ENCODE data around the gene PBX4.

The PBX4 gene

DNA sequence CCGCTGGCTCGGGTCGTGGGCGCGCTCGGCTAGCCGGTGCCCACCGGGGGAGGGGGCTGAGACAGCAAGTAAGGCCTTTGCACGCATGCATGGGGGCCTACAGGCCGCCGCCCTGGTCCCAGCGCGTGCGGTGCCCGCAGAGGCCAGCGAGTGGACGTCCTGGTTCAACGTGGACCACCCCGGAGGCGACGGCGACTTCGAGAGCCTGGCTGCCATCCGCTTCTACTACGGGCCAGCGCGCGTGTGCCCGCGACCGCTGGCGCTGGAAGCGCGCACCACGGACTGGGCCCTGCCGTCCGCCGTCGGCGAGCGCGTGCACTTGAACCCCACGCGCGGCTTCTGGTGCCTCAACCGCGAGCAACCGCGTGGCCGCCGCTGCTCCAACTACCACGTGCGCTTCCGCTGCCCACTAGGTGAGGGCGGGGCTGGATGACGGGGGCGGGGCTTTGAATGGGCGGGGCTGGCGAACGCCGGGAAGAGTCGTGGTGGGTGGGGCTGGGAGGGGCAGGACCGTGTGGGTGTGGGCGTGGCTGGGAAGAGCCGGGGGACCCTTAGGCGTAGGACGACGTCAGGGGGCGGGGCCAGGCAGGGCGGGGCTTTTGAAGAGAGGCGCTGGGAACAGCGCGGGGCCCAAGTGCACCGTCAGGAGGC lies 78.3 kb downstream of the PBX4 start:
- peak; percentile 29 to 35 for DNase-seq (ENCODE audit: low read depth in 2 of 2)

DNA sequence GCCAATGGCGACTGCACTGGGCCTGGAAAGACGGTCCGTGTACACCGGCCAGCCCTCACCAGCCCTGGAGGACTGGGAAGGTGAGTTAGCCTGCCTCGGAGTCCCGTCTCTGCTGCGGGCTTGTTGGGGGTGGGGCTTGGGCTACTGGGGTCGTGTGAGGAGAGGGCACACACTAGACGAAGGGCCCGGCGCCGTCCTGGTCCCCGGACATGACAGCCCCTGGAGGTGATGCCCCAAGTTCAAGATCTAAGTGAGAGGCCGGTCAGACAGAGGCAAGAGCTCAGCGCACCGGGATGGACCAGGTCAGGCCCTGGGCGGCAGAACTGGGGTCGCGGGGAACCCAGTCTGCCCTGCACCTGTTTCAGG lies 78.8 kb downstream of the PBX4 start:
- DNase-seq (ENCODE audit: low read depth in 2 of 2), result no peak

DNA sequence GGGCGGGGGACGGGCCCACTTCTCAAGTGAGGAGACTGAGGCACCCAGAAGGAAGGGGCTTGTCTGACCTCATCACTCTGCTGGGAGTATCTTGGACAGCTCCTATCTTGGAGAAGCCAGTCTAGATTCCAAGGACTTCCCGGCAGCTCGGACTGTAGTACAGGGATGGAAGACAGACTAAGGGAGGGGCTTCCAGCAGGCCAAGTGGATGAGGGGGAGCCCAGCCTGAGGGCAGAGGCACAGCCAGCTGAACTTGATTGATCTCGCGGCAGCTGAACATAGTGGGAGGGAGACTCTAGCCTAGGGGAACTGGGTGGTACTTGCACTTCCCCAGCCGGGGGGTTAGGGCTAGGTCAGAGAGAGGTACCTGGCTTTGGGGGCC lies 79.7 kb downstream of the PBX4 start:
- DNase-seq (ENCODE audit: low read depth in 2 of 2), result no peak

DNA sequence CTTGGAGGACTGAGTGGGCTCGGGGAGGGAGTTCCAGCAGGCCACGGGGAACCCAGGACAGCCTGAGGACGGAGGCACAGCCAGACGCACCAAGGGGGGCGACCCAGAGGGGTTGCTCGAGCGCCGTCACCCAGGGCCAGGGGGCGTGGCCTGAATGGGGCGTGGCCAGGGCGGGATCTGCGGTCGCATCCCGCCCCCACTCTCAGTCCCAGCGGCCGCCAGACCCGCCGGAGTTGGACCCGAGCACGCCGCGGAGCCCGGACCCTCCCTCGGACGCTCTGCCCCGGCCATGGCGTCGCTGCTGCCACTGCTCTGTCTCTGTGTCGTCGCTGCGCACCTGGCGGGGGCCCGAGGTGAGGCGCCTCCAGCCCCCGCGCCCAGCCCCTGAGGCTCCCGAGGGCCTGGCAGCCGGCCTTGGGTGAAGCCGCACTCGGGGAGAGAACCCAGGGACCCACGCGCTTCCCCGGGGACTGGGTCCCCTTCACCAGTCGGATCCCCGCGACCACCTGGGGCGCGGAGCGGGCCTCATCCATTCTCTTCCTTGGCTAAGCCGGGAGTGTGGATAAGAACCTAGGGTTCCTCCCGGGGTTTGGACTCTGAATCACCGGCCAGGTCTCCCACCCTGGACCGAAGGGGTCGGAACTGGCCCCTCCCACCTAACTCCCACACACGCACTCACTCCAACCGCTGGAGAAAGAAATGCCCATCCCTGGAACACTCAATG lies 80.3 kb downstream of the PBX4 start, which contains the start of gene CILP2:
CILP2 (plus strand) TSS at position 205 of the 724 bp plus-strand sequence; CDS start at position 290, 85 bp downstream.
- DNase-seq (ENCODE audit: low read depth in 2 of 2), result no peak

DNA sequence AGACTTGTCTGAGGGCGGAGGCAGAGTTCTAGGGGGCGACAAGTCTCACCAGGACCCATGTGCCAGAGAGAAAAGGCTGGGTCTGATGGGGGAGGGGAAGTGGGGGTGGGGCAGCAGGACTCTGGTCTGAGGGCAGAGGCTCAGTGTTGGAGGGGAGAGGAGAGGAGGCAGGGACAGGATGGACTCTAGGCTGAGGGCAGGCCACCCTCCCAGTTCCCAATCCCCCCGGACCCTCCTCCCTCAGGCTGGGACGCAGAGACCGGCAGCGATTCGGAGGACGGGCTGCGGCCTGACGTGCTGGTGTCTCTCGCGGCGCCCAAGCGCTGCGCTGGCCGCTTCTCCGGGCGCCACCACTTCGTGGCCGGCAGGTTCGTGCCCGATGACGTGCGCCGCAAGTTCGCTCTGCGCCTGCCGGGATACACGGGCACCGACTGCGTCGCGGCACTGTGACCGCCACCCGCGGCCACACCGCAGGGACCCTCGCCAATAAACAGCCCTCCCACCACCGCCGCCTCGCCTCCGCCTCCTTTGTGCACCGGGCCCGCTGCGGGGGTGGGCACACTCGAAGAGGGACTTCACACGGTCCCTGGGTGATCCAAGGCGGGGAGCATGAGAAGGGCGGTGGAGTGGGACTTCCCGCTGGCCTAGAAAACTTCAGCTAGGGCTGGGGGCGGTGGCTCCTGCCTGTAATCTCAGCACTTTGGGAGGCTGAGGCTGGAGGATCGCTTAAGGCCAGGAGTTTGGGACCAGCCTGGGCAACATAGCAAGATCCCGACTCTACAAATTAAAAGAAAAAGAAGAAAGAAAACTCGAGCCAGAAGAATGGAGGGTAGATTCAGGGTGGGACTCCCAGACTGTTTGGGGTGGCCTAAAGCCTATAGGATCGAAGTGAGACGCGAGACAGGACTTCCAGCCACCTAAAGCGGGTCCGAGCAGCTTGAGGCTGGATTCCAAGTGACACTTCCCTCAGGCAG lies 81.1 kb downstream of the PBX4 start:
- no peak for DNase-seq (ENCODE audit: low read depth in 2 of 2)

DNA sequence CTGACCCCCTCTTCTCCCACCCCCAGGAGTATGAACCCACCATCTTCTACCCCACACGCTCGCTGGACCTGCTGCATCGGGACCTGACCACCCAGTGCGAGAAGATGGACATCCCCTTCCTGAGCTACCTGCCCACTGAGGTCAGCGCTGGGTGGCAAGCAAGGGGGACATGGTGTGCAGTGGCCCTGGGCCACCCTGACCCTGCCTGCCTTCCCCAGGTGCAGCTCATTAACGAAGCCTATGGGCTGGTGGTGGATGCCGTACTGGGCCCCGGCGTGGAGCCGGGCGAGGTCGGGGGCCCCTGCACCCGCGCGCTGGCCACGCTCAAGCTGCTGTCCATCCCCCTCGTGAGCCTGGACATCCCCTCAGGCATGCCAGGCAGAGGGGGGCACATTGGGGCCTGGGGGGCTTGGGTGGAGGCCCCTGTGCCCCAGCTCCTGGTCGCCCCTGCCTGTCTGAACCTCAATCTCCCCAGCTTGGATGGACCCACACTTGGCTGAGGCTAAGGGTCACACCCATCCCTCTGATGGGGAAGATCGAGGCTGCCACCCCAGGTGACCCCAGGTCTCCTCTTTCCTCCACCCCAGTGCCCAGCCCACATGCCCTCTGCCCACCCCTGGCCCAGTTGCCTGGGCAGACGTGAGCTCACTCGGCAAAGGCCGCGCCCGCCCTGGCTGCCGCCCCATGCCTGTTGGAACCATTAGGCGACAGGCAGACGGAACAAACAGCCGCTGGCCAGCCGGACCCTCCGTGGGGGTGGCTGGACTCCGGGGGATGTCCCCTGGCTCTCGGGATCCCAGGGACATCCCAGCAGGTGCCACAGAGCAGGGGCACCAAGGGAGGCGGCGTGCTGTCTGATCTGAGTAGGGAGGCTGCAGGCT lies 82.9 kb downstream of the PBX4 start:
- DNase-seq (ENCODE audit: low read depth in 2 of 2), result no peak

DNA sequence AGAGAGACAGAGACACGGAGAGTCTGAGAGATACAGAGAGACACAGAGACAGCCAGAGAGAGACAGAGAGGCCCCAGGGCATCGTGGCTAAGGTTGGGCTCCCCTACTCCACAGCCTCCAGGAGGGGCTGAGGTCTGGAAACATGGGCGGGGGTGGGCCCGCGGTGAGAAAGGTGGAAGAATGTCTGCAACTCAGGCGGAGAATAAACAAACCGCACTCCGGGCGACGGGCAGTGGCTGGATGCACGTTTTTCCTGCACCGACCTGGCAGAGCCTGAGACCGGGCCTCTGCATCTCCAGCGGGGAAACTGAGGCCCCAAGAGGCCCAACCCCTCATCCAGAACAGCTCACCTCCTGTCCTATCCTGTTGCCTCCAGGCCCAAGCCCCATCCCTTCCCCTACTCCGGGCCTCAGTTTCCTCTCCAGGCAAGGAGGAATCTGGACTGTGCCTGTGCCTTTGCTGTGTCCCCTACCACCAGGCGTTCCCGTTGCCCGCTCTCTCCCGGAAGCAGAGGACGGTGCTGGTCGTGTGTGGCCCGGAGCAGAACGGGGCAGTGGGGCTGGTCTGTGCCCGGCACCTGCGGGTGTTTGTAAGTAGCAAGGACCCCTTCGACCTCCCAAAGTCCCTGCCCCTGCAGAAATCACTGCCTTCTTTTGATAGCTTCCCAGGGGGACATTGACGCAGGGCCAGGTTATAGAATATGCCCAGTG lies 83.8 kb downstream of the PBX4 start:
- no peak for DNase-seq (ENCODE audit: low read depth in 2 of 2)

DNA sequence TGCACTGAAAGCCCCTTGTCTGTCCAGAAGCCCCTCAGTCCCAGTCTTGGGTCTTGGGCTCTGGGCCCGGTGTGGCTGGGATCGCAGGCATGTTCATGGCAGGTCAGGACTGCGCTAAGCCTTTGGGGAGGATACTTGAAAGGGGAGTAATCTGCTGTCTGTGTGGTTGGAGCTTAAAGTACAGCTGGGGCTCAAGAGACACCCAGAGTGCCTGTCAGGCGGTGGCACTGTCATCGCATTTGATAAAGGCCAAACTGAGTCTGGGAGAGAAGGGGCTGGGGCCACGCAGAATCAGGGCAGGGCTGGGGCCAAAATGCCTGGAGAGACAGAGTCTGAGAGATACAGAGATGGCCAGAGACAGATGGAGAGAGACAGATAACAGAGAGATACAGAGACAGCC lies 84.6 kb downstream of the PBX4 start:
- DNase-seq (ENCODE audit: low read depth in 2 of 2), result no peak

DNA sequence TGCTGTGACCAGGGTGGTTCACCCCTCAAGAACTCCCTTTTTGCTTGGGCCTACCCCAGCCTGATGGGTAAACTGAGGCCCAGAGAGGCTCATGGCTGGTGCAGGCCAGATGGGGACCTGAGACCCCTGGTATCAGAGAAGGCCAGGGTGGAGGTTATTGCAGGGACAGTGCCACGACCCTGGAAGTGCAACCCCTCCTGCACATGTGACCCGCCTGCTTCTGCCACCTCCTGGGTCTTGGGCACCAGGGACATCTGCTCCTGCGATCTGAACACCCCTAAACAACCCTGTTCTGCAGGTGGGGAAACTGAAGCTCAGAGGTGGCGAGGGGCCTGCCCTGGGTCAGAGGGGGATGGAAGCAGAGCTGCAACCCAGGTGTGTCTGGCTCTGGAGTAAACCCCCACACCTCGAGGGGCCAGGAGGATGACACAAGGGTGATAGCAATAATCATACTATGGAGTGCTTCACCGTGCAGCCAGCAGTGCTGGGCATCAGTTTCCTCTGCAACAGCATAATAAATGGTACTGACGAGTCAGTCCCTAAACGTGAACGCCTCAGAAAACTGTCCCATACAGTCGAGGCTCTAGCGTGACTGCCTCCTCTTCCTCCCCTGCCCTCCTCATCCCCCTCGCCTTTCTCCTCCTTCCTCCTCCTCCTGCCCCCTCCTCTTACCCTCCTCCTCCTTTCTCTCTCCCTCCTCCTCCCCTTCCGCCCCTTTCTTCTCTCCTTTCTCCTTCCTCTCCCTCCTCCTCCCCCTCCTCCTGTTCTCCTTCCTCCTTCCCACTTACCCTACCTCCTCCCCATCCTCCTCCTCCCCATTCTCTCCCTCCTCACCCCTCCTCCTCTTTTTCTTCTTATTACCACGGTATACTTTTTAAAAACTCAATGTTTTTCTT lies 85.4 kb downstream of the PBX4 start:
- DNase-seq (ENCODE audit: low read depth in 2 of 2), result no peak

DNA sequence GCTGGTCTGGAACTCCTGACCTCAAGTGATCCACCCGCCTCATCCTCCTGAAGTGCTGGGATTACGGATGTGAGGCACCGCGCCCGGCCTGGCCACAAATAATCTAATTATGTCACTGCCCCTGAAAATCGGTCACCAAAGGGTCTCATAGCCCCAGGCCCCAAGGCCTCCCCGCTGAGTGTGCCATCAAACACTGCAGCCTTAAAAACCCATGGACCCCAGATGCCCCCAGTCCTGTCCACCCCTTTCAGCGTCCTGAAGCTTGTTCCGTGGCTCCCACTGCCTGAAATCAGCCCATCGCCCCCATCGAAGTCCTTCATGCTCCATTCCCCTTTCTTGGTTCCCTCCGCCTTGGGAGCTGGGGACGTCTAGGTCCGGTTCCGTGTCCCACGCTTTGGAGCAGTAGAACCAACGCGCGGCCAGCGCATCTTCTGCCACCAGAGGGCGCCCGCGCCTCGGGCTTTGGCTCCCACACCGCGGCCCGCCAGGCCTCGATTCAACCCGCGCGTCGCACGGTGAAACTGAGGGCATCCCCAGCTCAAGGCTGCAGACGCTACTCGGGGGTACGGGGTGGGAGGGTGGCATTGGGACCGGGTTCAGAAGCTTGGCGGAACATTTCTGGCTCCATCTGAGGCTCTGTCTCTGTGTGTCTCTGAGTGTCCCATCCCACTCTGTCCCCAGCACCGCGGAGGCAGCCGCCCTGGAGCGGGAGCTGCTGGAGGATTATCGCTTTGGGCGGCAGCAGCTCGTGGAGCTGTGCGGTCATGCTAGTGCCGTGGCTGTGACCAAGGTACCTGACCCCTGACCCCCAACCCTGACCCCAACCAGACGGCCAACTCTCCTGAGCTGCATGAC lies 86.3 kb downstream of the PBX4 start:
- peak; percentile 27 to 34 for DNase-seq (ENCODE audit: low read depth in 2 of 2)

DNA sequence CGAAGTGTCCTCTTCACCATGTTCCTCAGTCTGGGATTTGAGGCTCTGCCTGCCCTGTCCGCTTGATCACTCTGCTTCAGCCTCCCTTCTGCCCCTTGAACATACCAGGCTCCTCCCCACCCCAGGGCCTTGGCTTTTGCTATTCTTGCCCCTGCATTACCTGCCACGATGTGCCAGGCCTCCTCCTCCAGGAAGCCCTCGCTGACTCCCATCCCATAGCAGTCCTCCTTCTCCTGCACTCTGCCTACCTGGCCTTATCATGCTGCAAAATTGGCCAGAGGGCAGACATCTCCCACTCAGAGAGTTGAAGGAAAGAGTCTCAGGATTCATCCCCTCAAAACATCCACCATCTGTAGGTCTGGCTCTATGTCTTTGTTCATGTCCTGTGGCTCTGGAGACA lies 87.6 kb downstream of the PBX4 start:
- DNase-seq (ENCODE audit: low read depth in 2 of 2), result no peak

DNA sequence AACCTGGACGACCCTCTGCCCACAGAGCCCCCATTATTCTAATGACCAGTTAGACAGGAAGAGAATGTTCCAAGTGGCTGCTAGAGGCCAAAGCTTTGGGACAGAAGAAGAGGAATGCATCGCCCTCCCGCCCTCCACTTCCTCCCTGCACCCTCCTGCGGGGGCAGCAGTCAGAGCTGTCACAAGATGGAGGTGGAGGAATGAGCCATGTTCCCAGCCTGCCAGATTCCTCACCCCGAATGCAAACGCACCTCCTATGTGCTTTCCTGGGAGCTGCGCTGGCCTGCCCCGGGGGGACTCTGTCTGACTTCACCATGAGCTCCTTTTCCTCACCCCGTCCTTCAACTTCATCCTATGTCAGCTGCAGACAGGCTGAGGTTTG lies 88.1 kb downstream of the PBX4 start:
- DNase-seq (ENCODE audit: low read depth in 2 of 2), result no peak

DNA sequence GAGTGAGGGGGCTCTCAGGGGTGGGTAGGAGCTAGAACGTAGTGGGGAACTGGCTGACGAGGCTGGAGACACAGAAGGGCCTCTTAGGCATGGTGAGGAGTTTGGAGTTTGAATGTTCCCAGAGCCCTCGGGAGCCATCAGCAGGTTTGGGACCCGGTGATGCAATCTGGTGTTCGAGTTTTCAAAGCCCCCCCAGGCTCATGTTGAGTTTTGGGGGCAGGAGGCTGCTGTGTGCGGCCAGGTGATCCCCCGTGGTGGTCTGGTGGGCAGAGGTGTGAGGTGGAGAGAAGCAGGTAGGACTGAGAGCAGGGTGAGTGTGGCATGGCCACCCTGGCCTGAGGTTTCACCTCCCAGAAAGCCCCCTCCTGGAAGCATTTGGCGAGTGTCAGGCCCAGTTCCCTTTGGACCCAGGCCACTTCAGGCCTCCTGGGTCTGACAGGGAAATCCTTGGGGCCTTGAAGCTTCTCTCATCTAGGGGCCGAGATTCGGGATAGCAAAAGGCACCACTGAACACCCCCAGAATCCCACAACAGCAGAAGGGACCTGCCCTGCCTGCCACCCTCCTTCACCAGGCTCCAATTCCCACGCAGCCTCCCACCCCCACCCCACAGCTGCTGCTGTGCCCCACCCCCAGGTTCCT lies 88.6 kb downstream of the PBX4 start:
- no peak for DNase-seq (ENCODE audit: low read depth in 2 of 2)

DNA sequence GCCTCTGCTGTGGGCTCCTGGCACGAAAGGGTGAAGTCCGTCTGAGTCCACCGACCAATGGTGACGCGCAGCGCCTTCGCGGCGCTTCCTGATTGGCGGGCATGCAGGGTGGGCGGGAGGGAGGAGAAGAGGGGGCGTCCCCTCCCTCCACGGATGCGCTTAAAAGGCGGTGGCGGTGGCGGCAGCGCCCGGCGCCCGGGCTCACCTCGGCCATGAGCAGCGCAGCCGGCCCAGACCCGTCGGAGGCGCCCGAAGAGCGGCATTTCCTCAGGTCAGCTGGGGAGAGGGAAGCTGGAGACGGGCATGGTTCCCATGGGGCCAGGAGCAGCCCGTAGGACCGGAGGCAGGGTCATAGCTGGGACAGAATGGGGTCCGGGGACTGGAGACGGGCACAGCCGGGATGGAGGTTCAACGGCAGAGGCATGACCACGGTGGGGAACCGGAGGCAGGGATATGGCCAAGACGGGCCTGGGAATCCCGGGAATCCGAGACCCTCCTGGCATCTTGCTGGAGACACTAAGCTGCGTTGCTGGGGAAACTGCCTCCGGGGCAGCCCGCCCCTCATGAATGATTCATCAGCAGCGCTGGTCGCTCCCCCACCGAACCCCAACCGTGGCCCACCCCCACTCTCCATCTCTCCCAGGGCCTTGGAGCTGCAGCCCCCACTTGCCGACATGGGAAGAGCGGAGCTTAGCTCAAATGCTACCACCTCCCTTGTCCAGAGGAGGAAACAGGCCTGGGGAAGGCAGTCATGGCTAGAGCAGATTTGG lies 89.6 kb downstream of the PBX4 start, which contains the start of gene YJEFN3:
YJEFN3 (plus strand) TSS at position 191 of the 770 bp plus-strand sequence; CDS start at position 213, 22 bp downstream.
- DNase-seq (ENCODE audit: low read depth in 2 of 2), result no peak

DNA sequence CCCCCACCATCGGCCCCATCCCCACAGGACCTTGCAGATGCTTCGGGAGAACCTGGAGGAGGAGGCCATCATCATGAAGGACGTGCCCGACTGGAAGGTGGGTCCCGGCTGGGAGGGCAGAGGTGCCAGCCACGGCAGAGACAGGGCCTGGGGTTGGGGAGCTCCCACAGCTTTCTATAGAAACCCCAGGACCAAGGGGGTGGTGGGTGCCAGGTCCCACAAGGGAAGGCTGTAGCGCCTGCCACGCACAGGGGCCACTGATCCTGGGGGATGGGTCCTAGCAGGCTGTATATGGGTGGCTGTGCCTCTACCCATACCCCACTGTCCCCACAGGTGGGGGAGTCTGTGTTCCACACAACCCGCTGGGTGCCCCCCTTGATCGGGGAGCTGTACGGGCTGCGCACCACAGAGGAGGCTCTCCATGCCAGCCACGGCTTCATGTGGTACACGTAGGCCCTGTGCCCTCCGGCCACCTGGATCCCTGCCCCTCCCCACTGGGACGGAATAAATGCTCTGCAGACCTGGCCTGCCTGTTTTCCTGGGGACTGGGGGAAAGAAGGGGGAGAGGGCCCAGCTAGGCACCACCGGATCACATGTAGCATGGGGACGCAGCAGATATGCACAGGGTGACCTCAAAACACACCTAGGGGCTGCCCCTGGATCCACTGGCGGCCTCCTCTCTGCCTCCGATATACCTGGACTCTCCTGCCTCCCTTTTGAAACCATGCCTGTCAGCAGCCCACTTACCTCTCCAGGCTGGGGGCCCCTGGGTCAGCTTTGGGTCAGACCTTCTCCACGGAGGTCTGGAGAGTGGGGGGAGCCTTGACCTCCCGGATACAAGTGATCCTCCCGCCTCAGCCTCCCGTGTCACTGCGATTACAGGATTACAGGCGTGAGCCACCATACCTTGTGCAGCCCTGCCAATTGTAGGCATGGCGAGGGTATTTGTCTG lies 90.5 kb downstream of the PBX4 start:
- DNase-seq (ENCODE audit: low read depth in 2 of 2), result no peak

DNA sequence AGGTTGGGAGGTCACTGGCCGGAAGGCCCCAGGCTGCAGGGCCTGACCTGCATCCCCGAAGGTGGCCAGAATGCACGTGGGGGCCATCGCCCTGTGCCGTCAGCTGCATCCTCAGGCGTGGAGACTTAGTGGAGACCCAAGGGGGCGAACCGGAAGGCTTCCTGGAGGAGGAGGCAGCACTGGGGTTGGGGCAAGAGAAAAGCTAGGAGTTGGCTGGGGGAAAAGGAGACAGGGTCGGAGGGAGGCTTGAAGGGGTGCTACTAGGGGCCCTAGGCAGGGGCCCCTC lies 91.2 kb downstream of the PBX4 start:
- no peak for DNase-seq (ENCODE audit: low read depth in 2 of 2)

All from fibroblast of skin of left quadriceps (primary cell).